GM19035 (cell line): ENCODE data around the gene PEX11G.

Source experiments
- ATAC-seq: cut with Tn5 transposase; IDR thresholded peaks from one replicate; pipeline ENCODE4 v1.9.1; 2021; ENCODE audit not compliant: unreplicated experiment

The PEX11G gene

GRCh38 chr19:7500811-7501450, 12.1 kb upstream of the PEX11G start:
- no peak for ATAC-seq

- ATAC-seq = no peak
Measured at GRCh38 chr19:7497292-7497691, 8.5 kb upstream of the PEX11G start.

GRCh38 chr19:7494416-7495098, 5.7 kb upstream of the PEX11G start:
- no peak for ATAC-seq

DNA sequence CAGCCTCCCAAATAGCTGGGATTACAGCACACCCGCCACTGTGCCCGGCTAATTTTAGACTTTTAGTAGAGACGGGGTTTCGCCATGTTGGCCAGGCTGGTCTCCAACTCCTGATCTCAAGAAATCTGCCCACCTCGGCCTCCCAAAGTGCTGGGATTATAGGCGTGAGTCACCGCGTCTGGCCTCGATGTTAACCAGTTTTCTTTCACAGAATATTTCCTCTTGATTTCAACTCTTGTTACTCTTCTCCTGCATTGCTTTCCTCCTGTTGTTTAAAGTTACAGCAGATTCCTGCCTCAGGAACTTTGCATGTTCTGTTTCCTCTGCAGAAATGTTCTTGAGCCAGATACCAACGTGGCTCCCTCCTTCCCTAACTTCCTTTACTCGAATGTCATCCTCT, 3.7 kb upstream of the PEX11G start:
- no peak for ATAC-seq

GRCh38 chr19:7492142-7492541, 3.3 kb upstream of the PEX11G start:
- ATAC-seq = no peak

GRCh38 chr19:7489609-7490044, 792 bp upstream of the PEX11G start:
- no peak for ATAC-seq

- no peak for ATAC-seq
Measured at GRCh38 chr19:7486923-7487322, 1.9 kb downstream of the PEX11G start.

DNA sequence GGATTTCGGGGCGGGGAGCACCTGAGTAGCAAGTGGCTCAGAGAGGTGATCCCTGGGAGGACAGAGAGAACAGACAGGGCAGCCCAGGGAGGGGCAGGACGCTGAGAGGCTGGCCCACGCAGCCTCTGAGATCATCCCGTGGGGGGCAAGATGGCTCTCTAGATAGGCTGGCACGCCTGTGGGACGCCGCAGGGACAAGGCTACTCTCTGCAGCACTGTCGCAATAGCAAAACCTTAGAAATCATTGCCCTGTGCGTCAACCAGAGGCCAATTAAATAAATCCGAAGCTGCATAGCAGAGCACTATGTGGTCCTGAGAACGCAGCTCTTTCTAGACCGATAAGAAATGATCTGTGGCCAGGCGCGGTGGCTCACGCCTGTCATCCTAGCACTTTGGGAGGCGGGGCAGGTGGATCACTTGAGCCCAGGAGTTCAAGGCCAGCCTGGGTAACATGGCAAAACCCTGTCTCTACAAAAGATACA, 5.1 kb downstream of the PEX11G start:
- no peak for ATAC-seq

DNA sequence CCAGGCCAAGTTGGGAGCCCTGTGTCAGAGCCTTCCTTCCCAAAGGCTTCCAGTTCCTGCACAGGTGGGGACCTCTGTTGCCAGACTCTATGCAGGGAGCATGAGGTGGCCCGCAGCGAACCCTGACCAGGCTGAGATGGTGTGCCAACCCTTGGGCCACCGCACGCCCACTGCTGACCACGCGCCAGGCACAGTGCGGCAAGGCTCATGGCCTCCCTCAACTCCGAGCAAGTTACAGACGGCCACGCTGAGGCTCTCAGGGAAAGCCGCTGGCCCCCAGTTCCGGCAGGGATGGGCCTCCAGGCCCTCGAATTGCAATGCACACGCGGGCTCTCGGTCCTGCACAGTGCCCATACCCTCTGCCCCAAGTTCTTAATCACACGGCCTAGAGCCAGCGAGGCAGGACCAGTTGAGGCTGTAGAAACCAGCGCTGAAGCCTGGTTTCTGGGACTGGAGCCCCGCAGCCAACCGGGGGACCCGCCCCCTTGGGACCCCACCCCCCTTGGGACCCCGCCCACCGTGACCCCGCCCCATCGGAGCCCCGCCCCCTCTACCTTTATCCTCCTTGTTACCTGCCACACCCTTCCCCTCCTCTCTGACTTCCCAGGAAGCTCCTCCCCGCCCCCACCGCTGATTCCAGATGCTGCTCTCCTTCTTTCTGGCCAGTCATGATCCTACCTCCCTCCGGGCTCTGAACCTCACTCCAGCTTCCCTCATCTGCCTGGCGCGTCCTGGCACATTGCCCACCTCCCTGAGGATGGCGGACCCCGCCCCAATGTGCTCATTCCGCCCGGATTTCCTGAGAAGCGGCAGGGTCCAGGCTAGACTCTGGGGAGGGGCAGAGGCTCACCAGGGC, 6.0 kb downstream of the PEX11G start:
- no peak for ATAC-seq

DNA sequence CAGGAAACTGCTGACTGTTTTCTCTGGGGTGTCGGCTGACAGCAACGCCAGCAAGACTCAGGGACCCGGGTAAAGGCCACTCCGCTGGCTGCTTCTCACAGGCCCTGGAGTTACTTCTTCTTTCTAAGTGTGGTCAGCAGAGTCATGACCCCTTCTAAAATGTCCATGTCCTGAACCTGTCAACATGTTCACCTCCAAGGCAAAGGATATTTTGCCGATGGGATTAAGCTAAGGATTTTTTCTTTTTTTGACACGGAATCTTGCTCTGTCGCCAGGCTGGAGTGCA, 7.9 kb downstream of the PEX11G start:
- ATAC-seq = no peak

- ATAC-seq = no peak
Measured at GRCh38 chr19:7480222-7480969, 8.4 kb downstream of the PEX11G start.

- no peak for ATAC-seq
Measured at GRCh38 chr19:7478843-7479227, 10.0 kb downstream of the PEX11G start.

- no peak for ATAC-seq
Measured at GRCh38 chr19:7478173-7478842, 10.5 kb downstream of the PEX11G start.

DNA sequence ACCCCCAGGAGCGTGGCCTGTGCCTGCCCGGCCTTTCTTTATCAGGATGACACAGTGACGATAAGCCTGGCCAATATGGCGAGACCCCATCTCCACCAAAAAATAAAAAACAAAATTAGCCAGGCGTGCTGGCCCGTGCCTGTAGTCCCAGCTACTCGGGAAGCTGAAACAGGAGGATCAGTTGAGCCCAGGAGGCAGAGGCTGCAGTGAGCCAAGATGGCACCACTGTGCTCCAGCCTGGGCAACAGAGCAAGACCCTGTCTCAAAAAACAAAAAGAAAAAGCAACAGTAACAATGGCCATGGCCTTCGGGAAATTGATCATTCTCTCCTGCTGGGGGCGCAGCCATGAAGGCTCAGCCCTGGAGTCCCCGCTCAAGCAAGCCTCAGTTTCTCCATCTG, 11.1 kb downstream of the PEX11G start:
- no peak for ATAC-seq

GRCh38 chr19:7476777-7477494, 11.9 kb downstream of the PEX11G start:
- ATAC-seq = no peak

DNA sequence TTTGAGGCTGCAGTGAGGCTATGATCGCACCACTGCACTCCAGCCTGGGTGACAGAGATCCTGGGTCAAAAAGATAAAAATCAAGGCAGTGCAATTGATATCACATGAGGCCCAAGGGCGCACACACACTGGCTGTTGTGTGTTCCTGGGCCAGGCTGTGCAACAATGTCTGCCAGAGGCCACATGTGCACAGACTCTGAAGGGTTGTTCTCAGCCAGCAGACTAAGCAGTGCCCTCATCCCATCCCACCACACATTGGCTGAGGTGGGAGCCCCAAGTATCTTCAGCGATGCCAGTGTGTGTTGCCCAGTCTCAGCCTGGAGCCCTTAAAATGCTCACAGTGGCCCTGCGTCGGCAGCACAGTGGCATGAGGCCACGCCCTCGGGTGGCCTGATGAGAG, 12.6 kb downstream of the PEX11G start:
- no peak for ATAC-seq

GRCh38 chr19:7475665-7476064, 13.2 kb downstream of the PEX11G start:
- ATAC-seq = no peak

DNA sequence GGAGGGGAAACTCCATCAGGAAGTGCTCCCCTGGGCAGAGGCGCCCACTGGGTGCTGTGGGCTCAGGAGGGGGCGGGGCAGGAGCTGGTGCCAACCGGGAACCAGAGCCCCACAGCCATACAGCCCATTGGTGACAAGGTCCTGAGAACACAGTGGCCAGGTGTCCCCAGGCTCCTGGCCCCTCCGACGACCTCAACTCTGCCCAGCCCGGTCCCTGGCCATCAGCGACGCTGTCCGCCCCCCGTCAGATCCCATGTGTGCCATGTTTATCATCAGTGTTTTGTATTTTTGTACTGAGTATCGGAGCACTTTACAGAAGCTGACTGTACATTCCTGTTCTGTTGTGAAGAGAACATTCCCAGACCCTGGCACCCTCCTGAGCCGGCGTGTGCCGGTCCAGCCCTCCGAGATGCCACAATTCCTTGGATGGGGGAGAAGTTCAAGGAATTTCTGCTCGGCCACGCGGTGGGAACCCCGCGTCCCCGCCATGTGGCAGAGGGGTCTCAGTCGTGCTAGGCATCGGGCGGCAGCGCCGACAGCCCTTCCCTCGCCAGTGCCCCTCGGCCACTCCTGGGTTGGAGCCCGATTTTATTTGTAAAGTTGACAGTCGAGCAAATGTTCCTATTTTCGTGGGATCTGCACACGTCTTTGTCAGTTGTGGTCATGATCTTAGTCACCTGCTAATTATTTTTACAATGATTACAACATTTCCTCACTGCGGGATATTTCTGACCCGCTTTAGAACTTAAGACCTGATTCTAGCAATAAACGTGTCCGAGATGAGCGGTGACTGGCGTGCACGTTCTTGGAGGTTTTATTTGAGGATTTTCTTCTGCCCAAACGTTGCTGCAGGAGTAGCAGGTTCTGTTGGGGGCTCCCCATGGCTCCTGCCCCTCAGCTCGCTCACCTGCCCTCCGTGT, 16.9 kb downstream of the PEX11G start:
- ATAC-seq = no peak
